Femur (tissue), 1 donor: ENCODE results near the gene CES5A.
"Not testable (repeated sequence)": the region's sequence is repeated elsewhere in the genome, so short reads cannot be mapped to it uniquely, and the experiment has no call there.

Experiments
- DNase-seq: peaks from one replicate; pipeline ENCODE4 v3.0.0-alpha.2; 2017

The CES5A gene

GRCh38 chr16:55825115-55825728 lies 50.0 kb downstream of the CES5A start:
- no peak for DNase-seq

- DNase-seq: no peak
Observed at GRCh38 chr16:55824473-55825000, 50.6 kb downstream of the CES5A start.

- no peak for DNase-seq
Observed at GRCh38 chr16:55822280-55822810, 52.8 kb downstream of the CES5A start.

GRCh38 chr16:55821210-55821609 lies 54.0 kb downstream of the CES5A start:
- no peak for DNase-seq

- no peak for DNase-seq
Observed at GRCh38 chr16:55820615-55821014, 54.6 kb downstream of the CES5A start.

- no peak for DNase-seq
Observed at GRCh38 chr16:55817236-55817912, 57.8 kb downstream of the CES5A start.

GRCh38 chr16:55816222-55816621 lies 59.0 kb downstream of the CES5A start:
- DNase-seq: not testable (repeated sequence)

- no peak for DNase-seq
Observed at GRCh38 chr16:55815320-55815719, 59.9 kb downstream of the CES5A start.

GRCh38 chr16:55814174-55814573 lies 61.0 kb downstream of the CES5A start:
- DNase-seq: not testable (repeated sequence)

GRCh38 chr16:55813730-55814129 lies 61.4 kb downstream of the CES5A start:
- not testable (repeated sequence) for DNase-seq

GRCh38 chr16:55812951-55813350 lies 62.2 kb downstream of the CES5A start:
- DNase-seq: no peak

- no peak for DNase-seq
Observed at GRCh38 chr16:55811811-55812210, 63.4 kb downstream of the CES5A start.

GRCh38 chr16:55810451-55810961 lies 64.7 kb downstream of the CES5A start:
- no peak for DNase-seq

- no peak for DNase-seq
Observed at GRCh38 chr16:55809851-55810250, 65.3 kb downstream of the CES5A start.

GRCh38 chr16:55809386-55809785 lies 65.8 kb downstream of the CES5A start:
- no peak for DNase-seq

- not testable (repeated sequence) for DNase-seq
Observed at GRCh38 chr16:55808286-55808685, 66.9 kb downstream of the CES5A start.

GRCh38 chr16:55805104-55805503 lies 70.1 kb downstream of the CES5A start:
- DNase-seq: not testable (repeated sequence)

- DNase-seq: not testable (repeated sequence)
Observed at GRCh38 chr16:55803681-55804080, 71.5 kb downstream of the CES5A start.
